ENCODE results near the gene PDSS2.
"Not testable (repeated sequence)": the region's sequence is repeated elsewhere in the genome, so short reads cannot be mapped to it uniquely, and the experiment has no call there.

The PDSS2 gene

GRCh38 chr6:107209406-107210305 lies 249.7 kb downstream of the PDSS2 start:
- Mint-ChIP-seq H3K36me3 (peaks cover 14% of the 10 kb centered on the region), H3K9me3 (ENCODE audit: low read depth) (peaks cover 8% of the 10 kb centered on the region), H3K4me3 (no peak overlapping the region), H3K4me1 (ENCODE audit: low read depth) (no peaks in the 10 kb centered on the region), H3K27ac (no peak overlapping the region), H3K27me3 (no peaks in the 10 kb centered on the region)

- Mint-ChIP-seq H3K27ac (no peak overlapping the region), H3K27me3 (no peaks in the 10 kb centered on the region), H3K4me1 (ENCODE audit: low read depth) (no peaks in the 10 kb centered on the region), H3K4me3 (no peak overlapping the region), H3K9me3 (ENCODE audit: low read depth) (peaks cover 13% of the 10 kb centered on the region), H3K36me3 (peaks cover 23% of the 10 kb centered on the region)
Measured at GRCh38 chr6:107207251-107207873, 252.0 kb downstream of the PDSS2 start.

- no peaks in the 10 kb centered on the region for H3K27me3 Mint-ChIP-seq
Measured at GRCh38 chr6:107205058-107205998, 254.0 kb downstream of the PDSS2 start.

GRCh38 chr6:107202876-107203468 lies 256.4 kb downstream of the PDSS2 start:
- Mint-ChIP-seq H3K36me3 (peaks cover 25% of the 10 kb centered on the region), H3K27me3 (no peaks in the 10 kb centered on the region), H3K9me3 (ENCODE audit: low read depth) (peaks cover 13% of the 10 kb centered on the region), H3K27ac (no peak overlapping the region), H3K4me1 (ENCODE audit: low read depth) (no peaks in the 10 kb centered on the region), H3K4me3 (no peak overlapping the region)

More at GRCh38 chr6:107205058-107205998, 254.0 kb downstream of the PDSS2 start:
- Mint-ChIP-seq H3K9me3 (ENCODE audit: low read depth) (peaks cover 13% of the 10 kb centered on the region), H3K4me3 (no peak overlapping the region), H3K4me1 (ENCODE audit: low read depth) (no peaks in the 10 kb centered on the region), H3K36me3 (peaks cover 23% of the 10 kb centered on the region), H3K27ac (no peak overlapping the region)

GRCh38 chr6:107198631-107199416 lies 260.5 kb downstream of the PDSS2 start:
- H3K27ac Mint-ChIP-seq = no peak overlapping the region
- peaks cover 15% of the 10 kb centered on the region for H3K36me3 Mint-ChIP-seq
- H3K4me1 Mint-ChIP-seq (ENCODE audit: low read depth) = no peaks in the 10 kb centered on the region
- no peak overlapping the region for H3K4me3 Mint-ChIP-seq
- no peaks in the 10 kb centered on the region for H3K9me3 Mint-ChIP-seq (ENCODE audit: low read depth)
- no peaks in the 10 kb centered on the region for H3K27me3 Mint-ChIP-seq

- no peaks in the 10 kb centered on the region for H3K9me3 Mint-ChIP-seq (ENCODE audit: low read depth)
- no peak overlapping the region for H3K27ac Mint-ChIP-seq
- H3K4me3 Mint-ChIP-seq = no peak overlapping the region
- H3K36me3 Mint-ChIP-seq = peaks cover 16% of the 10 kb centered on the region
- no peaks in the 10 kb centered on the region for H3K27me3 Mint-ChIP-seq
- no peaks in the 10 kb centered on the region for H3K4me1 Mint-ChIP-seq (ENCODE audit: low read depth)
Measured at GRCh38 chr6:107196152-107196551, 263.2 kb downstream of the PDSS2 start.

GRCh38 chr6:107194723-107195122 lies 264.6 kb downstream of the PDSS2 start:
- H3K4me3 Mint-ChIP-seq; H3K4me1 Mint-ChIP-seq (ENCODE audit: low read depth); H3K27ac Mint-ChIP-seq; H3K9me3 Mint-ChIP-seq (ENCODE audit: low read depth); H3K27me3 Mint-ChIP-seq: not testable (repeated sequence)
- H3K36me3 Mint-ChIP-seq = peaks cover 20% of the 10 kb centered on the region

- H3K36me3 Mint-ChIP-seq = peaks cover 18% of the 10 kb centered on the region
- H3K27ac Mint-ChIP-seq = no peak overlapping the region
- no peak overlapping the region for H3K4me3 Mint-ChIP-seq
- no peaks in the 10 kb centered on the region for H3K4me1 Mint-ChIP-seq (ENCODE audit: low read depth)
- no peaks in the 10 kb centered on the region for H3K27me3 Mint-ChIP-seq
- H3K9me3 Mint-ChIP-seq (ENCODE audit: low read depth) = no peaks in the 10 kb centered on the region
Measured at GRCh38 chr6:107192830-107193229, 266.5 kb downstream of the PDSS2 start.

- Mint-ChIP-seq H3K27ac (no peak overlapping the region), H3K4me3 (no peak overlapping the region), H3K4me1 (ENCODE audit: low read depth) (no peaks in the 10 kb centered on the region), H3K36me3 (peaks cover 10% of the 10 kb centered on the region), H3K27me3 (no peaks in the 10 kb centered on the region), H3K9me3 (ENCODE audit: low read depth) (no peaks in the 10 kb centered on the region)
Measured at GRCh38 chr6:107187630-107188029, 271.7 kb downstream of the PDSS2 start.

- no peaks in the 10 kb centered on the region for H3K27me3 Mint-ChIP-seq
- H3K4me1 Mint-ChIP-seq (ENCODE audit: low read depth) = no peaks in the 10 kb centered on the region
- no peak overlapping the region for H3K27ac Mint-ChIP-seq
- no peak overlapping the region for H3K4me3 Mint-ChIP-seq
- peaks cover 8% of the 10 kb centered on the region for H3K36me3 Mint-ChIP-seq
- no peaks in the 10 kb centered on the region for H3K9me3 Mint-ChIP-seq (ENCODE audit: low read depth)
Measured at GRCh38 chr6:107186047-107186446, 273.3 kb downstream of the PDSS2 start.

GRCh38 chr6:107185391-107185970 lies 273.9 kb downstream of the PDSS2 start:
- Mint-ChIP-seq H3K27ac (no peak overlapping the region), H3K9me3 (ENCODE audit: low read depth) (no peaks in the 10 kb centered on the region), H3K4me1 (ENCODE audit: low read depth) (no peaks in the 10 kb centered on the region), H3K36me3 (peaks cover 7% of the 10 kb centered on the region), H3K4me3 (no peak overlapping the region), H3K27me3 (no peaks in the 10 kb centered on the region)

GRCh38 chr6:107184435-107184834 lies 274.9 kb downstream of the PDSS2 start:
- peaks cover 6% of the 10 kb centered on the region for H3K36me3 Mint-ChIP-seq
- no peak overlapping the region for H3K4me3 Mint-ChIP-seq
- H3K9me3 Mint-ChIP-seq (ENCODE audit: low read depth) = no peaks in the 10 kb centered on the region
- no peaks in the 10 kb centered on the region for H3K4me1 Mint-ChIP-seq (ENCODE audit: low read depth)
- H3K27me3 Mint-ChIP-seq = no peaks in the 10 kb centered on the region
- H3K27ac Mint-ChIP-seq = no peak overlapping the region

- H3K27ac Mint-ChIP-seq = no peak overlapping the region
- peaks cover 15% of the 10 kb centered on the region for H3K36me3 Mint-ChIP-seq
- no peak overlapping the region for H3K4me3 Mint-ChIP-seq
- no peaks in the 10 kb centered on the region for H3K9me3 Mint-ChIP-seq (ENCODE audit: low read depth)
- no peaks in the 10 kb centered on the region for H3K27me3 Mint-ChIP-seq
- no peaks in the 10 kb centered on the region for H3K4me1 Mint-ChIP-seq (ENCODE audit: low read depth)
Measured at GRCh38 chr6:107180099-107180498, 279.3 kb downstream of the PDSS2 start.

Data from activated naive CD8-positive, alpha-beta T cell (primary cell).